Lung (tissue), 12 donors: ENCODE results near the gene ZSWIM5. TPM values are rescaled to one million over a fixed set of nuclear protein-coding genes. Genes with fewer than 3 reads are reported as not detected.

Experiments used
- ATAC-seq: fragments of 200-7000 bp; cut with Tn5 transposase; one replicate; pipeline ENCODE4 v1.9.1; 2020; ENCODE audit warnings: moderate number of reproducible peaks; ENCODE audit not compliant: insufficient read depth, low FRiP score
- DNase-seq, 3 donors: peaks; one replicate each; pipeline ENCODE4 v3.0.0-alpha.2; 2013 to 2017
- H3K27ac ChIP-seq, 2 donors: one replicate each; pipeline ENCODE4 v1.5.1; 2013; ENCODE audit warnings: mild to moderate bottlenecking in 2 of 2, moderate library complexity in 2 of 2, control low read depth in 1 of 2, inconsistent platforms in 1 of 2, low read depth in 1 of 2, low read length in 1 of 2
- H3K27me3 ChIP-seq, 3 donors: one replicate each; pipeline ENCODE4 v1.5.1; 2013; ENCODE audit warnings: low read length in 2 of 3; ENCODE audit not compliant: control insufficient read depth in 3 of 3, insufficient read depth in 3 of 3
- H3K36me3 ChIP-seq, 4 donors: one replicate each; pipeline ENCODE4 v1.5.1; 2013; ENCODE audit warnings: low read length in 4 of 4, mild to moderate bottlenecking in 1 of 4, moderate library complexity in 1 of 4; ENCODE audit not compliant: control insufficient read depth in 4 of 4, insufficient read depth in 4 of 4
- H3K4me1 ChIP-seq, 5 donors: one replicate each; pipeline ENCODE4 v1.5.1; 2013; ENCODE audit warnings: low read length in 5 of 5, mild to moderate bottlenecking in 2 of 5, moderate library complexity in 1 of 5; ENCODE audit not compliant: control insufficient read depth in 5 of 5, insufficient read depth in 5 of 5
- H3K4me3 ChIP-seq: one replicate; pipeline ENCODE4 v1.5.1; 2013; ENCODE audit warnings: mild to moderate bottlenecking, control low read depth, moderate library complexity
- H3K9ac ChIP-seq, 2 donors: one replicate each; pipeline ENCODE4 v1.5.1; 2013; ENCODE audit warnings: low read length in 2 of 2, control low read depth in 1 of 2; ENCODE audit not compliant: insufficient read depth in 1 of 2
- H3K9me3 ChIP-seq, 4 donors: one replicate each; pipeline ENCODE4 v1.5.1; 2013; ENCODE audit warnings: low read length in 3 of 4, mild to moderate bottlenecking in 1 of 4, moderate library complexity in 1 of 4; ENCODE audit not compliant: control insufficient read depth in 4 of 4, insufficient read depth in 3 of 4
- WGBS, 2 donors: extraction: QIAGEN DNeasy Blood & Tissue Kit; methylation state at CpG; one replicate each; pipeline ENCODE4 v1.1.7; 2013; 5-methylcytosine and 5-hydroxymethylcytosine counted together
- polyA plus RNA-seq, 2 donors: library from polyadenylated mRNA; stranded (reverse); fragments of 200-250 nt; gene quantifications; one replicate each; pipeline ENCODE4 v1.2.1, GENCODE V29; 2013
- total RNA-seq, 2 donors: library from RNA; depleted of rRNA in 1 of 2; stranded (reverse); fragments of >200 nt in 1 of 2; gene quantifications; one replicate each; pipeline ENCODE4 v1.2.1, GENCODE V29; 2014 to 2021
- TF ChIP-seq, protein P1 (sequence below): IDR thresholded peaks from 2 replicates; pipeline ENCODE4 v1.5.1; 2012; ENCODE audit warnings: mild to moderate bottlenecking; ENCODE audit errors: control extremely low read depth, extremely low read depth
- donor health status: control.
- donor health status: control.
- donor health status: Bipolar disorder and iron deficiency.
- donor health status: healthy.
- donor health status: DM: yes; HTN: yes; CAD: no.

The ZSWIM5 gene
- total and polyA plus RNA-seq, 4 donors, result 0.96 to 3.8 (median 2.1) TPM

DNA sequence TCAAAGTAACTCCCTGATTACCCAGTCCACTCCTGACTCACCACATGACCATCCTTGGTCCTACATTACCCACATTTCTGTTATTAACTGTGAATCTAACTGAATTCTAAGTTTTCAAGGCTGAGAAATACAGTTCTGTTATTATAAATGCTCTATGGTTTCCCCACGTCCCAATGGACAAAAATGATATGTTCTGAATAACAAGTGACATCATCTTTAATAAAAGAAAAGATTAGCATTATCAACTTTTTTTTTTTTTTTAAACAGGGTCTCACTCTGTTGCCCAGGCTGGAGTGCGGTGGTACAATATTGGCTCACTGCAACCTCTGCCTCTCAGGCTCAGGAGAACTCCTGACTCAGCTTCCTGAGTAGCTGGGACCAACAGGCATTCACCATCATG lies 59.6 kb downstream of the ZSWIM5 start:
- H3K4me3 ChIP-seq, result no peak overlapping the region
- H3K4me1 ChIP-seq, result no peaks in the 10 kb centered on the region
- no peak for DNase-seq

GRCh38 chr1:45141247-45142003 lies 65.0 kb downstream of the ZSWIM5 start:
- no peak for ATAC-seq

More for the DNA sequence above, 59.6 kb downstream of the ZSWIM5 start:
- TF ChIP-seq, protein P1, sequence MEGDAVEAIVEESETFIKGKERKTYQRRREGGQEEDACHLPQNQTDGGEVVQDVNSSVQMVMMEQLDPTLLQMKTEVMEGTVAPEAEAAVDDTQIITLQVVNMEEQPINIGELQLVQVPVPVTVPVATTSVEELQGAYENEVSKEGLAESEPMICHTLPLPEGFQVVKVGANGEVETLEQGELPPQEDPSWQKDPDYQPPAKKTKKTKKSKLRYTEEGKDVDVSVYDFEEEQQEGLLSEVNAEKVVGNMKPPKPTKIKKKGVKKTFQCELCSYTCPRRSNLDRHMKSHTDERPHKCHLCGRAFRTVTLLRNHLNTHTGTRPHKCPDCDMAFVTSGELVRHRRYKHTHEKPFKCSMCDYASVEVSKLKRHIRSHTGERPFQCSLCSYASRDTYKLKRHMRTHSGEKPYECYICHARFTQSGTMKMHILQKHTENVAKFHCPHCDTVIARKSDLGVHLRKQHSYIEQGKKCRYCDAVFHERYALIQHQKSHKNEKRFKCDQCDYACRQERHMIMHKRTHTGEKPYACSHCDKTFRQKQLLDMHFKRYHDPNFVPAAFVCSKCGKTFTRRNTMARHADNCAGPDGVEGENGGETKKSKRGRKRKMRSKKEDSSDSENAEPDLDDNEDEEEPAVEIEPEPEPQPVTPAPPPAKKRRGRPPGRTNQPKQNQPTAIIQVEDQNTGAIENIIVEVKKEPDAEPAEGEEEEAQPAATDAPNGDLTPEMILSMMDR, result no peak
- no peak for ATAC-seq
- no peaks in the 10 kb centered on the region for H3K9me3 ChIP-seq
- H3K27me3 ChIP-seq, result no peaks in the 10 kb centered on the region
- H3K36me3 ChIP-seq, result no peaks in the 10 kb centered on the region
- 98 to 100% methylated on average over 2 of the region's 2 CpGs for WGBS, 2 donors
- no peak overlapping the region for H3K9ac ChIP-seq
- no peak overlapping the region for H3K27ac ChIP-seq

GRCh38 chr1:45136984-45137383 lies 69.4 kb downstream of the ZSWIM5 start:
- H3K36me3 ChIP-seq, result no peaks in the 10 kb centered on the region
- ATAC-seq (no peak), DNase-seq (no peak)
- H3K9ac ChIP-seq, result no peak overlapping the region
- no peak overlapping the region for H3K4me3 ChIP-seq
- H3K27me3 ChIP-seq, result no peaks in the 10 kb centered on the region
- H3K9me3 ChIP-seq, result no peaks in the 10 kb centered on the region
- H3K4me1 ChIP-seq, result peaks cover 0 to 7% (median 0%) of the 10 kb centered on the region in 5 donors
- TF ChIP-seq, protein P1, result no peak
- no peak overlapping the region for H3K27ac ChIP-seq
- WGBS, 2 donors, result 94% methylated on average over 2 of the region's 2 CpGs

More at GRCh38 chr1:45141247-45142003, 65.0 kb downstream of the ZSWIM5 start:
- Histone ChIP-seq H3K27ac (no peak overlapping the region), H3K9ac (no peak overlapping the region), H3K9me3 (no peaks in the 10 kb centered on the region), H3K4me3 (no peak overlapping the region), H3K36me3 (no peaks in the 10 kb centered on the region), H3K4me1 (no peaks in the 10 kb centered on the region), H3K27me3 (no peaks in the 10 kb centered on the region)
- TF ChIP-seq, protein P1, result no peak
- 91 to 95% methylated on average over 4 of the region's 4 CpGs for WGBS, 2 donors
- no peak for DNase-seq
